Measurements from ENCODE around the gene BCKDHB. TPM values are rescaled to one million over a fixed set of nuclear protein-coding genes. Genes with fewer than 3 reads are reported as not detected.

Gene BCKDHB
- polyA plus RNA-seq, 1 of the 3 experiments (the other 2 are of a cell fraction): 19.9 TPM

GRCh38 chr6:80142586-80142985, 36.1 kb downstream of the BCKDHB start:
- 52% methylated on average over 1 of the region's 1 CpG for WGBS (ENCODE audit: low lambda C conversion rate)
- Histone ChIP-seq H3K9me2 (no peaks in the 10 kb centered on the region), H3K9me3 (no peaks in the 10 kb centered on the region), H3K4me1 (ENCODE audit: control insufficient read depth in 1 of 2, insufficient read depth in 2 of 2, low read depth in 1 of 2, low read length in 1 of 2) (peaks cover 0 to 31% of the 10 kb centered on the region in 2 experiments; a peak in 3 of 4 replicates), H3K9ac (peak overlapping the region; percentile 27; the same call in 1 of the 2 replicates), H3K4me3 (ENCODE audit: low read depth in 2 of 2, low read length in 1 of 2) (peak overlapping the region in 1 of 2 experiments; percentile 3; a peak in 1 of 4 replicates), H3K36me3 (replicated peaks in 1 of 2; ENCODE audit: control insufficient read depth in 1 of 2, insufficient read depth in 2 of 2, low read length in 1 of 2) (peaks cover 3 to 5% of the 10 kb centered on the region in 2 experiments), H3K27ac (ENCODE audit: low read depth in 2 of 2, low read length in 1 of 2) (peak overlapping the region; percentile 81 to 90; a peak in 3 of 4 replicates), H4K20me1 (ENCODE audit: insufficient read depth) (no peaks in the 10 kb centered on the region), H3K79me2 (ENCODE audit: insufficient read depth) (0 out of 2 replicates have a peak, but pooled peaks cover 5% of the 10 kb centered on the region), H3K4me2 (peak overlapping the region; percentile 55), H2AFZ (ENCODE audit: low read depth) (no peak overlapping the region), H3F3A (replicated peaks; ENCODE audit: insufficient read depth) (peaks cover 32% of the 10 kb centered on the region), H3K27me3 (ENCODE audit: insufficient read depth) (no peaks in the 10 kb centered on the region)
- ChIA-PET CTCF (no interaction called here), POLR2A (no interaction called here)
- no peak for DNase-seq
- TF ChIP-seq REST (IDR thresholded peaks at IDR 0.05; ENCODE audit: low read depth, low read length) (no peak), FOXJ3 (CRISPR knock-in tag; IDR thresholded peaks at IDR 0.05) (no peak), CHD2 (IDR thresholded peaks at IDR 0.05; ENCODE audit: low read length, partially characterized antibody) (no peak), POLR2AphosphoS5 (IDR thresholded peaks at IDR 0.05; ENCODE audit: low read depth, low read length) (no peak; the same call in 1 of the 2 replicates), MAX (IDR thresholded peaks at IDR 0.05; ENCODE audit: low read depth) (no peak), YY1 (IDR thresholded peaks at IDR 0.05; ENCODE audit: low read depth) (no peak), JUND (IDR thresholded peaks at IDR 0.05) (peak; percentile 58), SMC3 (IDR thresholded peaks at IDR 0.05; ENCODE audit: low read depth, low read length) (no peak), RCOR1 (IDR thresholded peaks at IDR 0.05; ENCODE audit: low read length) (no peak), FOXM1 (IDR thresholded peaks at IDR 0.05; ENCODE audit: low read depth) (no peak), NFIC (IDR thresholded peaks at IDR 0.05; ENCODE audit: borderline replicate concordance) (peak; percentile 89), ZBTB33 (IDR thresholded peaks at IDR 0.05; ENCODE audit: borderline replicate concordance, low read depth) (no peak), TAF1 (IDR thresholded peaks at IDR 0.05; ENCODE audit: borderline replicate concordance, low read depth, low read length) (no peak), MXI1 (IDR thresholded peaks at IDR 0.05; ENCODE audit: low read depth, low read length) (no peak), RAD21 (IDR thresholded peaks at IDR 0.05; ENCODE audit: low read length) (no peak), RXRA (IDR thresholded peaks at IDR 0.05; ENCODE audit: borderline replicate concordance, low read depth) (peak; percentile 41; the same call in 1 of the 2 replicates), RFX5 (IDR thresholded peaks at IDR 0.05; ENCODE audit: low read length) (no peak), FOSL2 (IDR thresholded peaks at IDR 0.05; ENCODE audit: borderline replicate concordance, low read depth) (no peak), CTCF (IDR thresholded peaks at IDR 0.05) (no peak), MEF2A (IDR thresholded peaks at IDR 0.05; ENCODE audit: borderline replicate concordance, low read depth) (peak; percentile 53; the same call in 1 of the 2 replicates), NRF1 (IDR thresholded peaks at IDR 0.05; ENCODE audit: low read depth, low read length) (no peak), ELF1 (IDR thresholded peaks at IDR 0.05) (no peak)
- TF ChIP-seq, protein P1, sequence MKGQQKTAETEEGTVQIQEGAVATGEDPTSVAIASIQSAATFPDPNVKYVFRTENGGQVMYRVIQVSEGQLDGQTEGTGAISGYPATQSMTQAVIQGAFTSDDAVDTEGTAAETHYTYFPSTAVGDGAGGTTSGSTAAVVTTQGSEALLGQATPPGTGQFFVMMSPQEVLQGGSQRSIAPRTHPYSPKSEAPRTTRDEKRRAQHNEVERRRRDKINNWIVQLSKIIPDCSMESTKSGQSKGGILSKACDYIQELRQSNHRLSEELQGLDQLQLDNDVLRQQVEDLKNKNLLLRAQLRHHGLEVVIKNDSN (IDR thresholded peaks at IDR 0.05; ENCODE audit: borderline replicate concordance, low read depth): no peak
- TF ChIP-seq, protein P2, sequence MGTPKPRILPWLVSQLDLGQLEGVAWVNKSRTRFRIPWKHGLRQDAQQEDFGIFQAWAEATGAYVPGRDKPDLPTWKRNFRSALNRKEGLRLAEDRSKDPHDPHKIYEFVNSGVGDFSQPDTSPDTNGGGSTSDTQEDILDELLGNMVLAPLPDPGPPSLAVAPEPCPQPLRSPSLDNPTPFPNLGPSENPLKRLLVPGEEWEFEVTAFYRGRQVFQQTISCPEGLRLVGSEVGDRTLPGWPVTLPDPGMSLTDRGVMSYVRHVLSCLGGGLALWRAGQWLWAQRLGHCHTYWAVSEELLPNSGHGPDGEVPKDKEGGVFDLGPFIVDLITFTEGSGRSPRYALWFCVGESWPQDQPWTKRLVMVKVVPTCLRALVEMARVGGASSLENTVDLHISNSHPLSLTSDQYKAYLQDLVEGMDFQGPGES (IDR thresholded peaks at IDR 0.05; ENCODE audit: low read depth, low read length): no peak
- TF ChIP-seq, protein P3, sequence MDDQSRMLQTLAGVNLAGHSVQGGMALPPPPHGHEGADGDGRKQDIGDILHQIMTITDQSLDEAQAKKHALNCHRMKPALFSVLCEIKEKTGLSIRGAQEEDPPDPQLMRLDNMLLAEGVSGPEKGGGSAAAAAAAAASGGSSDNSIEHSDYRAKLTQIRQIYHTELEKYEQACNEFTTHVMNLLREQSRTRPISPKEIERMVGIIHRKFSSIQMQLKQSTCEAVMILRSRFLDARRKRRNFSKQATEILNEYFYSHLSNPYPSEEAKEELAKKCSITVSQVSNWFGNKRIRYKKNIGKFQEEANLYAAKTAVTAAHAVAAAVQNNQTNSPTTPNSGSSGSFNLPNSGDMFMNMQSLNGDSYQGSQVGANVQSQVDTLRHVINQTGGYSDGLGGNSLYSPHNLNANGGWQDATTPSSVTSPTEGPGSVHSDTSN (IDR thresholded peaks at IDR 0.05): peak; percentile 73

Data from SK-N-SH (cell line).